SK-N-SH (cell line): ENCODE measurements around the gene CLSTN2. TPM values are rescaled to one million over a fixed set of nuclear protein-coding genes. Genes with fewer than 3 reads are reported as not detected.

Source experiments
- CTCF ChIA-PET: fragments of 300-600, 350-600 bp; formaldehyde crosslinking; extraction: SDS; loops from one replicate; lab custom pipeline; 2021; lab: Yijun Ruan, JAX
- POLR2A ChIA-PET: fragments of 350-600 bp; sonication (Branson Sonifier 250); formaldehyde crosslinking; extraction: SDS; loops from one replicate; lab custom pipeline; 2020; ENCODE audit warnings: antibody characterized with exemption, inconsistent platforms; lab: Yijun Ruan, JAX
- DNase-seq: peaks from one replicate; pipeline ENCODE4 v3.0.0; 2012
- H2AFZ ChIP-seq: fragments of 200-600 bp; sonication (generic); 2 replicates; pipeline ENCODE4 v1.8.1; 2016; ENCODE audit warnings: antibody characterized with exemption, mild to moderate bottlenecking, low read depth
- H3F3A ChIP-seq: fragments of 200-600 bp; sonication (generic); replicated peaks from 2 replicates; pipeline ENCODE3; 2016; ENCODE audit warnings: antibody characterized with exemption, mild to moderate bottlenecking; ENCODE audit not compliant: insufficient read depth
- H3K27ac ChIP-seq, 2 experiments: fragments of 200-500 bp in 1 of 2; fragments of 200-600 bp in 1 of 2; sonication (Bioruptor generic) in 1 of 2; sonication (generic), shearing (Covaris generic) in 1 of 2; 2 replicates each; pipeline versions ENCODE4 v1.5.1 to v1.6.1; 2014 to 2016; ENCODE audit warnings: low read depth in 2 of 2, inconsistent platforms in 1 of 2, low read length in 1 of 2, mild to moderate bottlenecking in 1 of 2, mixed read lengths in 1 of 2
- H3K27me3 ChIP-seq: fragments of 200-600 bp; sonication (generic), shearing (Covaris generic); 2 replicates; pipeline ENCODE4 v1.6.1; 2016; ENCODE audit warnings: mixed run types; ENCODE audit not compliant: insufficient read depth
- H3K36me3 ChIP-seq, 2 experiments: fragments of 200-500 bp in 1 of 2; fragments of 200-600 bp in 1 of 2; sonication (Bioruptor generic) in 1 of 2; sonication (generic) in 1 of 2; replicated peaks in 1 of 2; 2 replicates each; pipeline versions ENCODE3 to v1.5.1; 2014 to 2016; ENCODE audit warnings: low read length in 1 of 2, mild to moderate bottlenecking in 1 of 2; ENCODE audit not compliant: insufficient read depth in 2 of 2, control insufficient read depth in 1 of 2
- H3K4me1 ChIP-seq, 2 experiments: fragments of 200-500 bp in 1 of 2; fragments of 200-600 bp in 1 of 2; sonication (Bioruptor generic) in 1 of 2; sonication (generic), shearing (Covaris generic) in 1 of 2; 2 replicates each; pipeline versions ENCODE4 v1.5.1 to v1.6.1; 2014 to 2016; ENCODE audit warnings: low read depth in 1 of 2, low read length in 1 of 2, mixed run types in 1 of 2; ENCODE audit not compliant: insufficient read depth in 2 of 2, control insufficient read depth in 1 of 2
- H3K4me2 ChIP-seq: fragments of 200-600 bp; sonication (generic), shearing (Covaris generic); 2 replicates; pipeline ENCODE4 v1.6.1; 2017; ENCODE audit warnings: mixed run types
- H3K4me3 ChIP-seq, 2 experiments: fragments of 200-500 bp in 1 of 2; fragments of 200-600 bp in 1 of 2; sonication (Bioruptor generic) in 1 of 2; sonication (generic), shearing (Covaris generic) in 1 of 2; 2 replicates each; pipeline versions ENCODE4 v1.5.1 to v1.8.1; 2014 to 2016; ENCODE audit warnings: low read depth in 2 of 2, inconsistent platforms in 1 of 2, low read length in 1 of 2, mild to moderate bottlenecking in 1 of 2, mixed read lengths in 1 of 2, moderate library complexity in 1 of 2
- H3K79me2 ChIP-seq: fragments of 200-600 bp; sonication (generic); 2 replicates; pipeline ENCODE4 v1.8.1; 2017; ENCODE audit warnings: mild to moderate bottlenecking; ENCODE audit not compliant: insufficient read depth
- H3K9ac ChIP-seq: fragments of 200-600 bp; sonication (generic); 2 replicates; pipeline ENCODE4 v1.6.1; 2017; ENCODE audit warnings: mixed run types
- H3K9me2 ChIP-seq: fragments of 200-600 bp; sonication (generic); 2 replicates; pipeline ENCODE4 v1.6.1; 2017; ENCODE audit warnings: mixed run types
- H3K9me3 ChIP-seq: fragments of 200-600 bp; sonication (generic); 2 replicates; pipeline ENCODE4 v1.6.1; 2017; ENCODE audit warnings: mixed run types, mild to moderate bottlenecking, moderate library complexity
- H4K20me1 ChIP-seq: fragments of 200-600 bp; sonication (generic); 2 replicates; pipeline ENCODE4 v1.6.1; 2017; ENCODE audit warnings: mild to moderate bottlenecking, mixed run types; ENCODE audit not compliant: insufficient read depth
- CHD2 ChIP-seq: fragments of 150-350 bp; IDR thresholded peaks from 2 replicates; pipeline ENCODE4 v1.6.1; 2018; ENCODE audit warnings: low read length; ENCODE audit not compliant: partially characterized antibody
- ELF1 ChIP-seq: IDR thresholded peaks from 2 replicates; pipeline ENCODE4 v1.4.0; 2012
- FOSL2 ChIP-seq: IDR thresholded peaks from 2 replicates; pipeline ENCODE4 v1.4.0; 2012; ENCODE audit warnings: low read depth, mild to moderate bottlenecking, moderate library complexity, borderline replicate concordance
- MXI1 ChIP-seq: IDR thresholded peaks from 2 replicates; pipeline ENCODE4 v1.6.1; 2012; ENCODE audit warnings: mild to moderate bottlenecking, low read depth, low read length, improper control_type of control experiment
- NFIC ChIP-seq: IDR thresholded peaks from 2 replicates; pipeline ENCODE4 v1.4.0; 2012; ENCODE audit warnings: borderline replicate concordance
- POLR2AphosphoS5 ChIP-seq: IDR thresholded peaks from 2 replicates; pipeline ENCODE4 v1.6.1; 2012; ENCODE audit warnings: low read depth, low read length
- RCOR1 ChIP-seq: fragments of 150-350 bp; IDR thresholded peaks from 2 replicates; pipeline ENCODE4 v1.6.1; 2017; ENCODE audit warnings: antibody characterized with exemption, low read length
- REST ChIP-seq: IDR thresholded peaks from 2 replicates; pipeline ENCODE4 v1.6.1; 2012; ENCODE audit warnings: mild to moderate bottlenecking, low read depth, low read length, moderate library complexity
- SIN3A ChIP-seq: IDR thresholded peaks from 2 replicates; pipeline ENCODE4 v1.6.1; 2012; ENCODE audit warnings: low read depth, mild to moderate bottlenecking, low read length, moderate library complexity, borderline replicate concordance
- TEAD4 ChIP-seq: IDR thresholded peaks from 2 replicates; pipeline ENCODE4 v1.4.0; 2012; ENCODE audit warnings: mild to moderate bottlenecking, borderline replicate concordance; ENCODE audit not compliant: insufficient read depth
- YY1 ChIP-seq: IDR thresholded peaks from 2 replicates; pipeline ENCODE4 v1.4.0; 2012; ENCODE audit warnings: low read depth, mild to moderate bottlenecking
- ZBTB33 ChIP-seq: IDR thresholded peaks from 2 replicates; pipeline ENCODE4 v1.4.0; 2012; ENCODE audit warnings: low read depth, borderline replicate concordance
- WGBS: methylation state at CpG from one replicate; pipeline ENCODE4 v1.1.6; 2017; ENCODE audit warnings: low lambda C conversion rate; 5-methylcytosine and 5-hydroxymethylcytosine counted together
- polyA plus RNA-seq, 3 experiments: library from polyadenylated mRNA; depleted of rRNA; stranded (reverse); fragments of >200 nt; gene quantifications; 2 replicates each; pipeline ENCODE4 v1.2.3, GENCODE V29; 2012

CLSTN2 gene
- polyA plus RNA-seq, 1 of the 3 experiments (the other 2 are of a cell fraction) = 0.02 TPM

- CTCF ChIA-PET = interaction anchor here (1.3 to 1.5 kb wide), 3 partner anchors 10 to 520 kb away, joined by 3 to 8 read pairs (median 4); no protein-coding TSS in a partner anchor
- Histone ChIP-seq H3K36me3 (no peaks in the 10 kb centered on the region), H3K27me3 (no peaks in the 10 kb centered on the region), H3K4me3 (no peak overlapping the region; a peak in 1 of 4 replicates), H3K4me2 (no peak overlapping the region), H3K9ac (no peak overlapping the region), H4K20me1 (no peaks in the 10 kb centered on the region), H3K4me1 (no peaks in the 10 kb centered on the region; a peak in 1 of 4 replicates), H3K79me2 (no peaks in the 10 kb centered on the region), H3F3A (no peaks in the 10 kb centered on the region), H3K9me3 (no peaks in the 10 kb centered on the region)
- no peak for DNase-seq
- TF ChIP-seq NFIC (no peak), MXI1 (no peak), SIN3A (no peak)
- TF ChIP-seq, all 33 proteins: peak for 0
- POLR2A ChIA-PET = no interaction called here
- Histone ChIP-seq H3K27ac (no peak overlapping the region), H2AFZ (no peak overlapping the region), H3K9me2 (no peaks in the 10 kb centered on the region)
These were observed 13.5 kb downstream of the CLSTN2 start for GRCh38 chr3:139948467-139948866.

GRCh38 chr3:139948898-139949297 is 13.9 kb downstream of the CLSTN2 start:
- WGBS = 45% methylated on average over 5 of the region's 6 CpGs
- Histone ChIP-seq H2AFZ (no peak overlapping the region), H3K9me3 (no peaks in the 10 kb centered on the region), H3K36me3 (no peaks in the 10 kb centered on the region), H3K4me3 (no peak overlapping the region), H3K9me2 (no peaks in the 10 kb centered on the region), H3F3A (no peaks in the 10 kb centered on the region), H3K27ac (no peak overlapping the region), H3K4me1 (no peaks in the 10 kb centered on the region; a peak in 1 of 4 replicates), H3K79me2 (no peaks in the 10 kb centered on the region), H3K27me3 (no peaks in the 10 kb centered on the region), H4K20me1 (no peaks in the 10 kb centered on the region), H3K9ac (no peak overlapping the region), H3K4me2 (no peak overlapping the region)
- no peak for DNase-seq
- CTCF ChIA-PET = interaction anchor here (0.7 to 1.5 kb wide), 3 partner anchors 11 to 521 kb away, joined by 3 to 8 read pairs (median 4); no protein-coding TSS in a partner anchor
- TF ChIP-seq POLR2AphosphoS5 (no peak), YY1 (no peak), NFIC (no peak), FOSL2 (no peak), ZBTB33 (no peak), CHD2 (no peak), RCOR1 (no peak), ELF1 (no peak), REST (no peak), TEAD4 (no peak)
- POLR2A ChIA-PET = no interaction called here
